22Rv1 (cell line): ENCODE data around the gene DACH1.

Experiments
- ZFX ChIP-seq: fragments of 450-650 bp; IDR thresholded peaks from 2 replicates; pipeline ENCODE4 v1.6.1; 2017; ENCODE audit warnings: antibody characterized with exemption, borderline replicate concordance
- TF ChIP-seq, protein P1 (sequence below): fragments of 450-650 bp; IDR thresholded peaks from 2 replicates; pipeline ENCODE4 v1.5.1; 2017; ENCODE audit warnings: mild to moderate bottlenecking

DNA sequence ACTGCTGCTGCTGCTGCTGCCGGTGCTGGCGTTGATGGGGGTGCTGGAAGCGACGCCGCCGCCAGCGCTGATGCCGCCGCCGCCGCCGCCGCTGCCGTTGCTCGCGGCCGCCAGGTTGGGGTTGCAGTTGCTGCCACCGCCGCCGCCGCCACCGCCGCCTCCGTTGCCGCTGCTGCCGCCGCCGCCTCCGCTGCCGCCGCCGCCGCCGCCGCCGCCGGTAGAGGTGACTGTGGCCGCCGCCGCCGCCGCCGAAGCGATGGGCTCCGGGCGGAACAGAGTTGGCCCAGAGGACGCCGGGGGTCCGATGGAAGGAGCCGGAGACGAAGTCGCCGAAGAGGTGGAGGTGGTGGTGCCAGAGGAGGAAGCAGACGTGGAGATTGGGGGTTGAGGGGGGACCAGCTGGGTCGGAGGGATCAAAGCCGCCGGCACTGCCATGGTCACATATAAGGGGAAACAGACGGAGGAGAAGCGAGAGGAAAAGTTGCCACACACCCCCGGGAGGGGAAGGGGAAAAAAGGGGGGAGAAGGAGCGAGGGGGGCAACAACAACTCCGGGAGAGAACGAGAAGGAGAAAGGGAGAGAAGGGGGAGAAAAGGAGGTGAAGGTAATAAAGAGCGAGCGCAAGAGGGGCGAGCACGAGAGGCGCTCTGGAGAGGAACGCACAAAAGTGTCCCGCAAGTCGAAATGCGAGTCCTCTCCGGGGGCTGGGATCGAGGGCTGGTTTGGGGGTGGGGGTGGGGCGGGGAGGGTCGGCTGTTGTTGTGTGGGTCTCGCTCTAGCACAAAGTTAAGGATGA, 471 bp downstream of the DACH1 start:
- TF ChIP-seq, protein P1, sequence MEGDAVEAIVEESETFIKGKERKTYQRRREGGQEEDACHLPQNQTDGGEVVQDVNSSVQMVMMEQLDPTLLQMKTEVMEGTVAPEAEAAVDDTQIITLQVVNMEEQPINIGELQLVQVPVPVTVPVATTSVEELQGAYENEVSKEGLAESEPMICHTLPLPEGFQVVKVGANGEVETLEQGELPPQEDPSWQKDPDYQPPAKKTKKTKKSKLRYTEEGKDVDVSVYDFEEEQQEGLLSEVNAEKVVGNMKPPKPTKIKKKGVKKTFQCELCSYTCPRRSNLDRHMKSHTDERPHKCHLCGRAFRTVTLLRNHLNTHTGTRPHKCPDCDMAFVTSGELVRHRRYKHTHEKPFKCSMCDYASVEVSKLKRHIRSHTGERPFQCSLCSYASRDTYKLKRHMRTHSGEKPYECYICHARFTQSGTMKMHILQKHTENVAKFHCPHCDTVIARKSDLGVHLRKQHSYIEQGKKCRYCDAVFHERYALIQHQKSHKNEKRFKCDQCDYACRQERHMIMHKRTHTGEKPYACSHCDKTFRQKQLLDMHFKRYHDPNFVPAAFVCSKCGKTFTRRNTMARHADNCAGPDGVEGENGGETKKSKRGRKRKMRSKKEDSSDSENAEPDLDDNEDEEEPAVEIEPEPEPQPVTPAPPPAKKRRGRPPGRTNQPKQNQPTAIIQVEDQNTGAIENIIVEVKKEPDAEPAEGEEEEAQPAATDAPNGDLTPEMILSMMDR = no peak
- TF ChIP-seq ZFX = no peak
